HG03139 (cell line): ENCODE measurements around the gene HNF1B.

Experiments
- ATAC-seq: cut with Tn5 transposase; IDR thresholded peaks from one replicate; pipeline ENCODE4 v1.9.1; 2021; ENCODE audit not compliant: unreplicated experiment

The HNF1B gene

DNA sequence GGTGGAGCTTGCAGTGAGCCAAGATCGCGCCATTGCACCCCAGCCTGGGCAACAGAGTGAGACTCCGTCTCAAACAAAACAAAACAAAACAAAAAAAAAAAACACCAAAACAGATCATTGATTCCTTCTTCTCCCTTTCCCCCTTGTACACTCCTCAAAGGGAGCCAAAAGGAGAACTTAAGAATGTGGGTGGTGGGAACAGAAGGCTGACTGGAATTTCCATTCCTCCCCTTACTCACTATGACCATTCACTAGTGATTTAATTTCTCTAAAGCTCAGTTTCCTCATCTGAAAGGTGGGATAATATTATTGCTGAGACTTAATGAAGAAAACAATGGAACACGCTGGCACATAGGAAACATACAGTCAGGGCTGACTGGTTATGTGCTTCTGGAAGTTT is 17.1 kb upstream of the HNF1B start:
- ATAC-seq = no peak

DNA sequence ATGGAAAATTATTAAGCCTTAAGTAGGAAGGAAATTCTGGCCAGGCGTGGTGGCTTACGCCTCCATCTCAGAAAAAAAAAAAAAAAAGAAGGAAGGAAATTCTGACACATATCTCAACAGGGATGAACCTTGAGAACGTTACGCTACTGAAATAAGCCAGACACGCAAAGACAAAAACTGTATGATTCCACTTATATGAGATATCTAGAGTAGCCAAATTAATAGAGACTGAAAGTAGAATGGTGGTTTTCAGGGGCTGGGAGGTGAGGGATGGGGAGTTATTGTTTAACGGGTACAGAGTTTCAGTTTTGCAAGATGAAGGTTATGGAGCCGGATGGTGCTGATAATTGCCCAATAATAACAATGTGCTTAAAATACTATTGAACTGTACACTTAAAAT is 16.2 kb upstream of the HNF1B start:
- ATAC-seq = peak; percentile 50

DNA sequence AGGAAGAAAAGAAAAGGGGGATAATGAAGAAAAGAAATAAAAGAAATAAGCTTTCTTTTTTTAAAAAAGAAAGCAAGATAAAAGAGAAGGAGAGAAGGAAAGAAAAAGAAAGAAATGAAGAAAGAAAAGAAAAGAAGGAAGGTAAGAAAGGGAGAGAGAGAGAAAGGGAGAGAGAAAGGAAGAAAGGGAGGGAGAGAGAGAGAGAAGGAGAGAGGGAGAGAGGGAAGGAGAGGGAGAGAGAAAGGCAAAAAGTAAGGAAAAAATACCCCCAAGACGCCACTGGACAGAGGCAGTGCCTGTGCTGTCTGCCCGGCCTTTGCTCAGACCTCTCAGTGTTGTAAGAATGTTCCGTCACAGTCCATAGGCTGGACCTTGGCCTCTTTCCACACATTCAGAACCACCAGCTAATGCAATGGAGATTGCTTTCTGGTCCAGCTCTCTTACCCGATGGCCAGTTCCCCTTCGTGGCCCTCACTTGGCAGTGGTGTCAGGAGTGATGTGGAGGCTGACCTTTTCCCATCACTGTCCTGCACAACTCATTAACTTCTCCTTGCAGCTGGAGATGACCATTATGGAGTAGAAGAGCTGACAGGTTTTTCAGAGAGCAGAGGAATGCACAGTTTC is 14.3 kb upstream of the HNF1B start:
- ATAC-seq = no peak

DNA sequence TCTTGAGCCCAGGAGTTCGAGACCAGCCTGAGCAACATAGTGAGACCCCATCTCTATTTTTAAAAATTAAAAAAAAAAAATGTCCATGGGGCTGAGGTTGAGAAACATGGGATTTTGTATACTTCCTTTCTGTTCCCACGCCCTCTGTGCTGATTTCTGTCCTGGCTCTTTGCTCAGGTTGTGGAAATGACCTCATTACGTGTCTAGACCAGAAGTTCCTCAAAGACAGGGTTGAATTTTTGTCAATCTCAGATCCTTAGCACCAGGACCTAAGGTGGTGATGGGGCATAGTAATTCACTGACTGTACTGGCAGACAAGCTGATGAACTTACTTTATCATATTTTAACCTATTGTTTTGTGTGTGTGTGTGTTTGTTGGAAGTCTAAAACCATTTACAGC is 11.2 kb upstream of the HNF1B start:
- no peak for ATAC-seq

DNA sequence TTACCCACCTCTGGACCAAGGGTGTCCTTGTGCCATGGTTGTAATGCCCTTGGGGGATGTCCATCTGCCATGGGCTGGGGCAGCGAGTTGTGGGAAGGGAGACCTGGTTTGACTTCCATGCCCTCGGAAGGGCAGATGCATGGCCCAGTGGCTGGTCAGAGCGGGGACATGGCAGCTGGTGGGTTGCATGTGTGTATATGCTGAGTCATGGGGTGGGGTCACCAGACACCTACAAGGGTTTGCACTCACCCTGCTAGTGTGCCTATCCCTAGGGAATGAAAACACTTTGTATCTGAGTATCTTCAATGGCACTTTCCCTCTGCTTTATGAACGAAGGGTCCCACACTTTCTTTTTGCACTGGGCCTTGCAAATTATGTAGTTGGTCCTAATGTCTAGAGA is 10.6 kb upstream of the HNF1B start:
- no peak for ATAC-seq

DNA sequence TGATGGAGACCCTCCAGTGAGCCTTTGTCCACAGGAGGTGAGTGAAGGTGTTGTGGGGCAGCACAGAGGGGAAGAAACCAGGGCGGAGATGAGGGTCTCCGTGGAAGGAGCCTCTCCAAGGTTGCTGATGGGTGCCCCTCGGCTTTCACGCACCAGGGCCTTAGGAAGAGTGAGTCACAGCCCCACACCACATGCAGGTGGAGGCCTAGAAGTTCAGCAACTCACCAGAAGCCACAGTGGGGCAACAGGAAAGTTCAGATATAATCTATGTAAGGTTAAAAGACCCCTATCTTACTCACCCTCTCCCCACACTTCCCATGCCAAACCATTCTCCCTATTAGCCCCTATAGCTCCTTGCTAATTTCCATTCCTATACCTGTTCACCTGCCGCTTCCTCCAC is 9.5 kb upstream of the HNF1B start:
- no peak for ATAC-seq

DNA sequence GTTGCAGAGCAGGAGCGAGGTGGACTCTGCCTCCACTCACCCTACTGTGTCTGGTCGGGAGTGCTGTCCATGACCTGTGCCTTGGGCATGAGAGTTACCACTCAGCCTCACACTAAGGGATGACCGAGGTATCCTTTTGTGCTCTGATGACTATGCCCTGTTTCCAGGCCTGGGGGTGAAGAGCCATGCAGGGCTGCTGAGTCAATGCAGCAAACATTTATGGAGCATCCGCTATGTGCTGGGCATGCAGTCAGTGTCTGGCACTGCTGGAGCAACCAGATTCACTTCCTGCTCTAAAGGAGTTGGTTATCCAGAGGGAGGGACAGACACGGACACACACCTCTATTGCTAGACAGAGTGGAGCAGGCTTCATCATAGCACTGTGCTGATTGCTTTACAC is 7.6 kb upstream of the HNF1B start:
- ATAC-seq = no peak

DNA sequence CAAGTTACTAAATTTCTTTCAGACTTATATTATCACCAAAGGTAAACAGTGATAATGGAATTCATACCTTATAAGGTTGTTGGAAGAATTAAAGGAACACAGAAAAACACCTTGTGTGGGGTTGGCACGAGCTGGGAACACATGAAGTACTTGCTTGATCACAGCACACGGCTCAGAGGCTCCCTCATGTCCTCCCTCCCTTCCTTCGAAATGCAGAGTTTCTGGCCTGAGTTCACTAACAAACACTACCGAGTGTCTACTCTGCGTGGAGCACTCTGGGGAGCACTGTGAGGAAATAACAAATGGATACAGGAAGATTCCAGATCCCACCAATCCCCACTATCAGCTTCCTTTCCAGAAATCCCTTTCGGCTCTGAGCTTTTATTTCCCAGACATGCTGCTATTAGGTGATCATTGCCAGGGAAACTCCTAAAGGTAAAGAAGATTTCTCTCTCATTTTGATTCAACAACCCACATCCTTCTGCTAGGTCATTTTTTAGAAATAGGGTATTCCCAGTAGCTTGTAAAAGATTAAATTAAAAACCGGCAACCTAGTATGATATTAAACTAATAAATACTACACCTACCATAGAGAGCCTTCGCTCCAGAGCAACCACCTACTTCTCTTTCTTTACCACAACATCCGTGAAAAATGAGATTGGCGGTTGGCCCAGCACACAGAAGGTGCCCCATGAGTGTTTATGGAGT is 6.1 kb upstream of the HNF1B start:
- peak; percentile 44 for ATAC-seq

DNA sequence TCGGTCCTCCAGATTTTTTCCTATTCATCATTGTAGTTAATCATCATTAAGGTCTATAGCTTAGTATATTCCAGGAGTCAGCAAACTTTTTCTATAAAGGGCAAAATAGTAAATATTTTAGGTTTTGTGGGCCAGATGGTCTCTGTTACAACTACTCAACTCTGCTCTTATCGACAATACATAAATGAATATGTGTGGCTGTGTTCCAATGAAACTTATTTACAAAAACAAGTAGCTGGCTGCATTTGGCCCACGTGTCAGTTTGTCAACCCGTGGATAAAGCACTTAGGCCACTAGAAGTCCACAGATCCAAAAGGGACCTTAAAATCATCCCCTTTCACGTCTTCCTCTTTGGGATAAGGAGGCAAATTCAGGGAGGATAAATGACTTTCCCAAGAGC is 5.4 kb upstream of the HNF1B start:
- no peak for ATAC-seq

DNA sequence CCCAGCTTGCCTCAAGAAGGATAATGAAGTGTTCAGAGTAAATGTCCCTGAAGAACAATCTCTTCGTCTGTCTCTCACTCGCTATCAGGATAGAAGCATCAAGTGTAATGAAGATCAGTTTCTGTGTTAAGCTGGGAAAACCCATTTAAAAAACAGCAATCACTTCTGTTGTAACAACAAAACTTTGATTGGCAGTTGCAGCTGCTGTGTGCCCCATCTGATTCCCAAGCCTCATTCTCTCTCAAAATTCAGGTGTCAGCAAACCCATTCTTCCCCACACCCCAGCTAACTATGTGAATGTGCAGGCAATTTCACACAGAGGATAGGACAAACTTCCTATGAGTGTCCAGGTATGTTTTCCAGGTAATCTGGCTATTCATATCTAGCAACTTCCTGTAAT is 2.4 kb upstream of the HNF1B start:
- no peak for ATAC-seq

DNA sequence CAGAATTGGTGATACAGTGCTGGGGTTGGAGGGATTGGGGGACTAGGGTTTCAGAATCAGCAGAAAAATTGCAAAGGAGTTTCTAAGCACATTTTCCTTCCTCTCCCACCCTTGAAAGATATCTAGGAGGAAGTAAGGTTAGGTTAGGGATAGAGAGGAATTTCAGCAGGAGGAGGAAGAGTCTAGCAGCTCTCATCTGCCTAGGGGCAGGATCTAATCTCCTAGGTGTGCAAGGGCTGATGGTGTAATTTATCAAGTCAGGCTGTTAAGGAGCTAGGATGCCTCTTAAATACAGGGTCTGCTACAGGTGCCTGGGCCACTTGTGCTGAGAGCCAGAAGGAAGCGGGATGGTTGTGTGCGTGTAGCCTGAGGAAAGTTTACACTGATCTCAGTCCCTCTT is 1.8 kb upstream of the HNF1B start:
- no peak for ATAC-seq

DNA sequence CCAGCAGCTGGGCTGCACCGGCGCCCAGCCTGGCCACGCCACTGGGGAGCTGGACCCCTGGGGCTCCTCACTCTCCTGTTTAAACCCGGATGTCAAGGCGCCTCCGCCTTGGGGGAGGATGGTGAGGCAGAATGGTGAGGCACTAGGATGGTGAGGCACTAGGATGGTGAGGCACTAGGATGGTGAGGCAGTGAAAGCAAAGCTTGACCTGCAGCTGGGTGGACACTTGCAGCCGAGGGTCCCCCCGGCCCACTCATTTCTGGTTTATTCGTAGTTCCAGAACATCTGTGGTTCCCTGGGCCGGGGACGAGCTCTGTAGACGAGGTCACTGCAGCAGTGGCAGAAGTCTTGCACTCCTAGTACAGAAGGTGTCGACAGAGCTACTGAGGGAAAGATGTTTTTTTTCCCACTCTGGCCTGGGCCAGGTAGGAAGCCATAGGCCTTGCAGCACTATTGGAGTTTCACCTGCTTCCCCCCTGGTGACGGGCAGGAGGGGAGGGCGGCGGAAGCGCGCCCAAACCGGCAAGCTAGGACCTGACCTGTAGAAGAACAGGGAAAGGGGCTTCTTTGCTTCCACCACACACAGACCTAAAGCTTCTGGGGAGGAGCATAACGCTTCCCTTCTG is 1.1 kb upstream of the HNF1B start:
- ATAC-seq = no peak

DNA sequence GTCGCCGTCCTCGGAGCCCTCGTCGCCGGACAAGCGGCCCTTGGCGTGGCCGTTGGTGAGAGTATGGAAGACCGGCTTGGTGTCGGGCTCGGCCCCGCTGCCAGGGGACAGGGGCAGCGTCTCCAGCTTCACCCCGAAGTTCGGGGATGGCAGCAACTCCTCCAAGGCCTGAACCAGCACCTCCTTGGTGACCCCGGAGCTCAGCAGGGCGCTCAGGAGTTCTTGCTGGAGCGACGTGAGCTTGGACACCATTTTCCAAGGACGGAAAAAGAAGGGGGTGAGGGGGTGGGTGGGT is 279 bp downstream of the HNF1B start:
- no peak for ATAC-seq

DNA sequence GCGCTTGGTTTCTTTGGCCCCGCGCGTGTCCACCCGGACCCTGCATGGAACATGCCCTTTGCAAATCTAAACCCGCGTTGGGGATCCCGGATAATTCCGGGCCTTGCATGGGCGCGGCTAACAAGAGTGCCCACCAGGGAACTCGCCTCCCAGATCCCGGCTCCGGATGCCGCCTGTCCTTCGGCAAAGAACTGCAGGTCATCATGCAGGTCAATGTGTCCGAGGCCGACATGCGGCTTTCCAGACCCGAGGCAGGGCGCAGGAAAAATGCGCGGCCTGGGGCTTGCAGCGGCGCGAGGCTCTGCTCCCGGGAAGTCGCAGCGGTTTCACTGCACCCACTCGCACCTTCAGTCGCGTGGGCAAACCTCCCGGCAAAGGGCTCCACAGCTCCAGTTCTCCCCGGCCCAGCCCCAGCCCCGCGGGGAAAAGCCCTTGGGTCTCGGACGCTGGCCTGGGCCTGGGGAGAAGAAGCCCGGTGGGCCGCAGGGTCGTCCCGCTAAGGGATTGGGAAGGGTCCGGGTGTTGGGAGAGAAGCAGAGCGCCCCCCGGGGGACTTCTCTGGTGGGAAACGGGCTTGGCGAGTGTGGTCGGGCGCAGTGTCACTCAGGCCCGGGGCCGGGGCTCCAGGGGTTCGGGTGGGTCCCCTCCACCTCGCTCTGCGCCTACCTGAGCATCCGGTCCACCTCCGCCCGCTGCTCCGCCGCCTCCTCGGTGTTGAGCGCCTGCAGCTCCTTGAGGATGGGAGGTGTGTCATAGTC is 805 bp downstream of the HNF1B start:
- ATAC-seq = no peak

DNA sequence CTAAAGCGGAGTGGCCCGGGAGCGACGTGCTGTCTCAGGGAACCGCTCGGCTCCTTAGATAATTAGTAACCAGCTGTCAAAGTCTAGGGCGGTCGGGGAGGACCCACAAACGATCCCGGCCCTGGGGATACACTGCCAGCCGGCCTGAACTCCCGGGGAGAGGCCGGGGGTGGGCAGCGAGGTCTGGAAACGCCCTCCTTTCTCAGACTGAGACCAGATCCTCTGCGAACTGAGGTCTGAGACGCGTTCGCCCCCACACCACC is 1.3 kb downstream of the HNF1B start:
- ATAC-seq = no peak

DNA sequence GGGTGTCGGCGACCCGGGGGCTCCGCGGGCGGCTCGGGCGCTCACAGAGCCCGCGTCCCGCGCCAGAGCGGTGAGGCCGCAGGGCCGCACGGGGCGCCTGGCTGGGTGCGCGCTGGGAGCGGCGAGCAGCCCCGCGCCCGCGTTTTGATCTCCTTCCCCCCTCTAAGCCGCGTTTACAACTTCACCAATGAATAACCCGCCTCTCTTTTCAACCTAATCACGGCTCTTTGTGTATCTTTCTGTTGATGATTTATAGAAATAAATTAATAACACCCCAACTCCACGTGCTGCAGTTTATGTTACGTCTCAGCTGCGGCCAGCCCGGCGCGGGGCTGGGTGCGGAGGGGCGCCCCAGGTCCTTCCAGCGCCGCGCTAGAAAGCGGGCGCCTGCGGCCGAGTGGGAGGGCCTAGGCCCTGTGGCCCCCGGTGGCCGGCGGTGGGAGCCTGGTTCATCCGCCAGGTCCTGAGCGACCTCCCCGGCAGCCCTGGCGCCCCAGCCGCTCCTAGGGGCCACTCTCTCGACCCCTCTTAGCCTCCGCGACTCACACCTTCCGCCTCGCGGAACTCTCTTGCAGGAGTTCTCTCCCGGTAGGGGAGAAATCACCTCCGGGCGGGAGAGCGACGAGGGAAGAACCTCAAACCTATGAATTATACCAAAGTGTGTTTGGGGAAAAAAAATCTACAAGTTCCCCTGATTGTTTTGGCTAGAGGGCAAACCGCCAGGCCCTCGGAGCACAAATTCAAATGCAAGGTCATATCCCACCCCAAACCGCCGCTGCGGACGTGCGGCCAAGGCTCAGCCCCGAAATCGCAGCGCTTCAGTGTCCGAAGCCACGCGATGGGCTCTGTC is 1.9 kb downstream of the HNF1B start:
- ATAC-seq = no peak

DNA sequence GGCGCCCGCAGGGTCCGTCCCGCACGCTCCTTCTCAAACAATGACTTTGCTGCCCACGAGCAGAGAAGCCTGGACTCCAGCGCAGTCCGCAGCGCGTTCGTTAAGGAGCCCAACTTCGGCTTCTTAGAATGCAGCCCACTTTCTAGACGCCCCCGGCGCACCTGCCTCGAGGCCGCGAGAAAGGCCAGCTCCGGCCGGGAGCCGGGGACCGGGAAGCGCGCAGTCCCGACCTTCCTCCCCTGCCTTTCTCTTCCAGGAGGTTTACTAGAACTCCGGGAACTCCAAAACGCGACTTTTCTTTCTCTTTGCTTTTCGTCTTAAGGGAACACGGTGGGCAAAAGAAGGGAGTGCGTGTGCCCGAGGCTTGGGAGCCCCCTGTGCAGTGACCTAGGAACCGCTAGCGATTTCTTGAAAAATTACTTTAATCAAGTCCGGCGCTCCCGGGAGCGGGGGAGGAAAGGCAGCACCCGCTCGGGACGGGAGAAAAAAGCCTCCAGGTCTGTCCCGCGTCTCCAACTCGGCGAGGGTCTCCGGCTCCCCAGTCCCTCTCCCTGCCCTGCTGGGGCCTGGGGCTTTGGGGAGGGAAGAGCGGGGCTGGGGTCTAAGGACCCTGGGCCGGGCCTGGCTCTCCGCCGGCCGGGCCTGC is 2.6 kb downstream of the HNF1B start:
- ATAC-seq = no peak

DNA sequence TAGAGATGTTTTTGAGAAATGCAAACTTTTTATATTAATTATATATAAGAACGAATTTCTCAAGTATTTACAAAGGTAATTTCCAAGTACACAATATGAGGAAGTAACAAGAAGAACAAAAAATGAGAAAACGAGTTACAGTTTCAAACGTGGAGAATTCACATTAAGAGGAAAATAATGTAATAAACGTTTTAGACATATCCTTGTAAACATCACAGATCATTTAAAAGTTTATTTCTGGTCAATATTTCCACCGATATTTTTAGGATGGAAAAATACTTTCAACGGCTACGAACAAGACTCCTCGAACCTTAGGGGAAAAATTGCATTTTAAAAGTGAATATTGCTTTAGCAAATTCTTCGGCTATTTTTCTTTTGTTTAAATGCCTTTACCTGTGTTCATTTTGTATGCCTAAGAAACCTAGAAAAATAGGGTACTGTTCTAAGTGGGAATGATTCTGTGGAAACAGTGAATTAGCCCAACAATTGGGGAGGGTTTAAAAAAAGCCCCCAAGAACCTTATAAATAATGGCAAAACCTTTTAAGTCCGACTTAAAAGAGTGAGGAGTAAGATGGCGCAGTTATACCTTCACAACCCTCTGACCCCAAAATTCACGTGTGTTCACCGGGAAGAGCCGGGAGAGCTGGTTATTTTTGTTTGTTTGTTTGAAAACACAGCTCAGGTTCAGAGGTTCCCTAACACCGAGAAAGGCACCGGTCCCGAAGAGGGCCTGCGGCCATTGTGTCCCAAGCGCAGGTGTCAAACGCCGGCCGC is 3.3 kb downstream of the HNF1B start:
- no peak for ATAC-seq

DNA sequence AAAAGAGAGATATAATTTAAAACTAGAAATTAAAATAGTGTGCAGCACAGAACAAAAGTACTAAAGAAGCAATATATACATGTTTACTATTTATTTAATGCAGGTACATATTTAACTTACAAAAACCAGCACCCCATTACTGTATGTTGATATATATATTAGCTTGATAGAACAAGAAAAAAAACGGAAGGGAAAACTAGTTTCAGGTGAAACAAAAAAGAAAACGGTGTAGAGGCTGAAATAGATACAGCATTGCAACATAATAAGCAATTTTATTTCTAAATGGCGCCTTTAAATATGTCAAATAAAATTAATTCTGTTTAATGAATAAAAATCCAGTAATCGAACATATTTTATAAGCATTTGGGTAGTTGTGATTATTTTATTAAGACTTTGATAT is 3.9 kb downstream of the HNF1B start:
- ATAC-seq = no peak

DNA sequence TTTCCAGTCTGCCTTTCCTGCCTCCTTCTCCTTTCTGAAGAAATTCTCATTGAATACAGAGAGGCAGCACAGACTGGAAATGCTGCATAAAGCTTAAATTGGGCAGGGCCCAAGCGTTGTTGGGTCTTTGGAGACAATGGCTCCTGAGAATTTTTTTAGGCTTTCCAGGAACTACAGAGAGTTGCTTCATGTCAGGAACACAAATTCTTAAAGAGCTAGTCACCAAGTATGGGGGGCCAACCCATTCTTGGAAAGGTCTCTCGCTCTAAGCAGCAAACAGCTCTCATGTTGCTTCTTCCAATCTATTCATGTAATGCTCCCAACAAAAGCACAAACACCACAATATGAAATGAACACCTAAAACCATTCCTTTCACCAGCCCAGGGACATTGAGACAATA is 6.9 kb downstream of the HNF1B start:
- ATAC-seq = no peak
